Keratinocyte (primary cell): ENCODE measurements around the gene RBMS3.

Experiments used
- EZH2 ChIP-seq: IDR thresholded peaks from one replicate; pipeline ENCODE4 v1.6.1; 2012; ENCODE audit warnings: inconsistent platforms, mild to moderate bottlenecking, low read length, moderate library complexity
- TF ChIP-seq, protein P1 (sequence below), 3 experiments: IDR thresholded peaks in 1 of 3; conservative IDR thresholded peaks in 1 of 3; optimal IDR thresholded peaks in 1 of 3; 2 replicates in 2 of 3; 3 replicates in 1 of 3; pipeline versions ENCODE3 to v1.5.1; 2011; ENCODE audit warnings: low read length in 3 of 3, mild to moderate bottlenecking in 3 of 3, moderate library complexity in 2 of 3, control low read depth in 1 of 3, inconsistent platforms in 1 of 3; ENCODE audit not compliant: insufficient read depth in 2 of 3; ENCODE audit errors: extremely low read depth in 1 of 3

DNA sequence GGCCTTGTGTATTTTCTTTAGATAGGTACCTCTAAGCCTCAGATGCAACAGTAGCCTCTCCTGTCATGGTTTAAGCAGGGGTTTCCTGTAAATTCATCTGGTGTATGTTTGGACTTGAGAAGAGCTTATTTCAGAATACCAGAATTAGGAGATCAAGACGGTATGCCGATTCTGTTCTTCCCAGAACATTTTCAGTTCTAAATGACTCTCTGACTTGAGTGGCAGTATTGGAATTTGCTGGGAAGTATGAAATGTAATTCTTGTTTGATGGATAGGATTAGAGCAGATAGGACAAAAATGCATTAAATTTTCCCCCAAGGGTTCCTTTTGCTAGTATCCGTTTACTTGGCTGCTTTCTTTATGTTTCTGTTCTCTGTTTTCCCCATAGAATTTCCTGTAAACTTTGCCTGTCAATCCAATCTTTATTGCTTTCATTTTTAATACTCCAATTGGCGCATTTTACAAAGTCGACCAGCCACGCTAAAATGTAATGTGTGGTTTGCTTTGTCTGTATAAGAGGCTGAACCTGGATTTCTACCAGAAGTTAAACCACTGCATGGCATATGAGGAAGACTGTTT is 612.2 kb downstream of the RBMS3 start:
- TF ChIP-seq, protein P1, sequence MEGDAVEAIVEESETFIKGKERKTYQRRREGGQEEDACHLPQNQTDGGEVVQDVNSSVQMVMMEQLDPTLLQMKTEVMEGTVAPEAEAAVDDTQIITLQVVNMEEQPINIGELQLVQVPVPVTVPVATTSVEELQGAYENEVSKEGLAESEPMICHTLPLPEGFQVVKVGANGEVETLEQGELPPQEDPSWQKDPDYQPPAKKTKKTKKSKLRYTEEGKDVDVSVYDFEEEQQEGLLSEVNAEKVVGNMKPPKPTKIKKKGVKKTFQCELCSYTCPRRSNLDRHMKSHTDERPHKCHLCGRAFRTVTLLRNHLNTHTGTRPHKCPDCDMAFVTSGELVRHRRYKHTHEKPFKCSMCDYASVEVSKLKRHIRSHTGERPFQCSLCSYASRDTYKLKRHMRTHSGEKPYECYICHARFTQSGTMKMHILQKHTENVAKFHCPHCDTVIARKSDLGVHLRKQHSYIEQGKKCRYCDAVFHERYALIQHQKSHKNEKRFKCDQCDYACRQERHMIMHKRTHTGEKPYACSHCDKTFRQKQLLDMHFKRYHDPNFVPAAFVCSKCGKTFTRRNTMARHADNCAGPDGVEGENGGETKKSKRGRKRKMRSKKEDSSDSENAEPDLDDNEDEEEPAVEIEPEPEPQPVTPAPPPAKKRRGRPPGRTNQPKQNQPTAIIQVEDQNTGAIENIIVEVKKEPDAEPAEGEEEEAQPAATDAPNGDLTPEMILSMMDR (optimal IDR thresholded peaks at IDR 0.05 in 1 of 3, IDR thresholded peaks at IDR 0.05 in 1 of 3, conservative IDR thresholded peaks at IDR 0.05 in 1 of 3; ENCODE audit: extremely low read depth in 1 of 3, insufficient read depth in 2 of 3, low read length in 3 of 3), result no peak
- TF ChIP-seq EZH2, result no peak
